PC-3 (cell line): Measurements from ENCODE around the gene KAT5. TPM values are rescaled to one million over a fixed set of nuclear protein-coding genes. Genes with fewer than 3 reads are reported as not detected.

Source experiments
- total RNA-seq: library from RNA; depleted of rRNA; stranded (reverse); fragments of >200 nt; gene quantifications from 2 replicates; pipeline ENCODE4 v1.2.3, GENCODE V29; 2014; rRNA removed

The KAT5 gene
- total RNA-seq, 1 experiment from 2014 or later: 74.9 TPM

Other genes starting within 250 kb of the KAT5 start
- gene MALAT1, start 213.2 kb upstream of the KAT5 start, total RNA-seq: 1,345 and 2,062 TPM in 2 replicates
- gene SCYL1, start 187.2 kb upstream of the KAT5 start, total RNA-seq: 201 and 262 TPM in 2 replicates
- 197 and 233 TPM in 2 replicates for gene LTBP3, start 153.9 kb upstream of the KAT5 start, total RNA-seq
- gene ZNRD2, start 141.8 kb upstream of the KAT5 start, total RNA-seq: 126 and 206 TPM in 2 replicates
- 76.3 and 87.7 TPM in 2 replicates for gene FAM89B, start 139.7 kb upstream of the KAT5 start, total RNA-seq
- gene EHBP1L1, start 136.2 kb upstream of the KAT5 start, total RNA-seq: 126 and 200 TPM in 2 replicates
- gene KCNK7, start 116.5 kb upstream of the KAT5 start, total RNA-seq: 0.58 and 0.69 TPM in 2 replicates
- 80.1 and 106 TPM in 2 replicates for gene MAP3K11, start 98.0 kb upstream of the KAT5 start, total RNA-seq
- 53.6 and 69.9 TPM in 2 replicates for gene PCNX3, start 96.5 kb upstream of the KAT5 start, total RNA-seq
- gene SIPA1, start 74.2 kb upstream of the KAT5 start, total RNA-seq: 113 and 161 TPM in 2 replicates
- 70.3 and 84.2 TPM in 2 replicates for gene RELA, start 49.3 kb upstream of the KAT5 start, total RNA-seq
- 96.2 and 172 TPM in 2 replicates for gene RNASEH2C, start 8.5 kb downstream of the KAT5 start, total RNA-seq
- gene AP5B1, start 68.7 kb downstream of the KAT5 start, total RNA-seq: 24.2 and 31.4 TPM in 2 replicates
- gene OVOL1, start 74.8 kb downstream of the KAT5 start, total RNA-seq: 17.1 and 18.1 TPM in 2 replicates
- gene SNX32, start 121.7 kb downstream of the KAT5 start, total RNA-seq: not detected in 2 replicates
- gene CFL1, start 145.9 kb downstream of the KAT5 start, total RNA-seq: 2,710 and 3,139 TPM in 2 replicates
- 82.0 and 94.6 TPM in 2 replicates for gene MUS81, start 148.2 kb downstream of the KAT5 start, total RNA-seq
- gene EFEMP2, start 160.5 kb downstream of the KAT5 start, total RNA-seq: 2.6 and 4.5 TPM in 2 replicates
- 0.11 TPM in 1 of 2 replicates, not detected in the other for gene CTSW, start 167.6 kb downstream of the KAT5 start, total RNA-seq
- gene FIBP, start 176.2 kb downstream of the KAT5 start, total RNA-seq: 221 TPM in 2 replicates
- gene CCDC85B, start 178.4 kb downstream of the KAT5 start, total RNA-seq: 207 and 280 TPM in 2 replicates
- gene FOSL1, start 188.1 kb downstream of the KAT5 start, total RNA-seq: 656 and 851 TPM in 2 replicates
- 61.3 and 82.0 TPM in 2 replicates for gene C11orf68, start 206.8 kb downstream of the KAT5 start, total RNA-seq
- 944 and 1,531 TPM in 2 replicates for gene DRAP1, start 207.2 kb downstream of the KAT5 start, total RNA-seq
- gene TSGA10IP, start 233.2 kb downstream of the KAT5 start, total RNA-seq: not detected in 2 replicates
- gene SART1, start 249.5 kb downstream of the KAT5 start, total RNA-seq: 240 and 267 TPM in 2 replicates